Epithelial cell of proximal tubule (primary cell): ENCODE results near the gene LSAMP. TPM values are rescaled to one million over a fixed set of nuclear protein-coding genes. Genes with fewer than 3 reads are reported as not detected.

ENCODE experiments used
- DNase-seq: peaks from one replicate; pipeline ENCODE4 v3.0.0-alpha.2; 2011; ENCODE audit warnings: low read depth
- H3K4me3 ChIP-seq: 2 replicates; pipeline ENCODE4 v1.5.1; 2011; ENCODE audit warnings: low read depth, mild to moderate bottlenecking, low read length
- total RNA-seq: library from RNA; depleted of rRNA; stranded (reverse); fragments of >200 nt; gene quantifications from 2 replicates; pipeline ENCODE4 v1.2.3, GENCODE V29; 2015
- TF ChIP-seq, protein P1 (sequence below): conservative IDR thresholded peaks from 2 replicates; pipeline ENCODE4 v1.5.1; 2012; ENCODE audit warnings: low read depth, mild to moderate bottlenecking, low read length

Gene LSAMP
- total RNA-seq, 1 donor from 2014 or later = 5.1 TPM

DNA sequence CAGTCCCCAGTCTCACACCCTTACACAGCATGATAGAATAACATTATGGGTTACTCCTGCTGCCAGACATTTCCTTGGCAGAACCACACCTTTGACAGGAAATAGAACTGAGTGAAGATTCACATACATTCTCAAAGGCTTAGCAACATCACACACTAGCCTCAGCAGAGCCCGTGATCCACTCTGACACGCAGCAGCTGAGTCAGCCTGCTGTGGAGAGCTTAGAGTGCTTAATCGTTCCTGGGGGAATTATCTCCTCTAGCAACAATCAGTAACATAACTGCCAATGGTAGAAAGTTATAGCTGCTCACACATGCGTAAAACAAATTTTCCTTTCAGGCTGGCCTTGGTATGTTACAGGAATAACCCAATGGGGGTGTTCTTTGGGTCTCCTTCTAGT, 439.9 kb downstream of the LSAMP start:
- TF ChIP-seq, protein P1, sequence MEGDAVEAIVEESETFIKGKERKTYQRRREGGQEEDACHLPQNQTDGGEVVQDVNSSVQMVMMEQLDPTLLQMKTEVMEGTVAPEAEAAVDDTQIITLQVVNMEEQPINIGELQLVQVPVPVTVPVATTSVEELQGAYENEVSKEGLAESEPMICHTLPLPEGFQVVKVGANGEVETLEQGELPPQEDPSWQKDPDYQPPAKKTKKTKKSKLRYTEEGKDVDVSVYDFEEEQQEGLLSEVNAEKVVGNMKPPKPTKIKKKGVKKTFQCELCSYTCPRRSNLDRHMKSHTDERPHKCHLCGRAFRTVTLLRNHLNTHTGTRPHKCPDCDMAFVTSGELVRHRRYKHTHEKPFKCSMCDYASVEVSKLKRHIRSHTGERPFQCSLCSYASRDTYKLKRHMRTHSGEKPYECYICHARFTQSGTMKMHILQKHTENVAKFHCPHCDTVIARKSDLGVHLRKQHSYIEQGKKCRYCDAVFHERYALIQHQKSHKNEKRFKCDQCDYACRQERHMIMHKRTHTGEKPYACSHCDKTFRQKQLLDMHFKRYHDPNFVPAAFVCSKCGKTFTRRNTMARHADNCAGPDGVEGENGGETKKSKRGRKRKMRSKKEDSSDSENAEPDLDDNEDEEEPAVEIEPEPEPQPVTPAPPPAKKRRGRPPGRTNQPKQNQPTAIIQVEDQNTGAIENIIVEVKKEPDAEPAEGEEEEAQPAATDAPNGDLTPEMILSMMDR = no peak
- peak; percentile 97 for DNase-seq
- H3K4me3 ChIP-seq = no peak overlapping the region

DNA sequence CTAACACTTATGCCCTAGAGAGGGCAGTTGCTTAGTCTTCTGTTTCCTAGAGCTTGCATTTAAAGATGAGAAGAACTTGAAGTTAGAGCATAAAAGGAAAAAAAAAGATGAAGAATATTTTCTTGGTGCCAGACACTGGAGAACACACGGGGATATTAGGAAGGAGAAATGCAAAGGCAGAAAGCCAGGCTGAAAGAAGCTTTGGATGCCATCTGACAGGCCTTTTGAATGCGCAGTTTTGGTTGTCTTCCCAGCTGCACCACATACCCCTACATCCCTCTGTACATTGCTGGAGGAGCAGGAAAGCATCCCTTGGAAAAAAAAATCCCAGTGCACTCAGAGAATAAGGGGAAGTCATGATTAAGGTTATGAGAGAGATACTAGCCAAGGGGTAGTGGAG, 443.1 kb downstream of the LSAMP start:
- TF ChIP-seq, protein P1 = no peak
- H3K4me3 ChIP-seq = no peak overlapping the region
- no peak for DNase-seq

DNA sequence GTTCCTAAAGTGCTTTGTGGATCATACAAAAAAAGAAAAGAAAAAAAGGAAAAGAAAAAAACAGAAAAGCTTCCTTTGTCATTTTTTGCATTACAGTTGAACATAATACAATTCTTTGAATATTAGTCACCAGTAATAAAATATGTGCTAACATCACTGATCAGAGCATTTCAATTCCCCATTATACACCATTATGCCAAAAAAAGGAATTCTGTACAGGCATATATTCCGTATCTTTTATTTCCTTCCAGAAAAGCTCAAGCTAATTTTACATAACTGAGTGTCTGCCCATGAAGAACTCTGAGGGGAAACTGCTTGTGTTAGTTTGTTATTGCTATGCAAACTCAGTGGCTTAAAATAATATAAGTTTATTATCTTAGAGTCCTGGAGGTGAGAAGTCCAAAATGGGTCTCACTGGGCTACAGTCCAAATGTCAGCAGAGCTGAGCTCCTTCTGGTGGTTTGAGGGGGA, 444.1 kb downstream of the LSAMP start:
- no peak for DNase-seq
- TF ChIP-seq, protein P1 = no peak
- H3K4me3 ChIP-seq = no peak overlapping the region

DNA sequence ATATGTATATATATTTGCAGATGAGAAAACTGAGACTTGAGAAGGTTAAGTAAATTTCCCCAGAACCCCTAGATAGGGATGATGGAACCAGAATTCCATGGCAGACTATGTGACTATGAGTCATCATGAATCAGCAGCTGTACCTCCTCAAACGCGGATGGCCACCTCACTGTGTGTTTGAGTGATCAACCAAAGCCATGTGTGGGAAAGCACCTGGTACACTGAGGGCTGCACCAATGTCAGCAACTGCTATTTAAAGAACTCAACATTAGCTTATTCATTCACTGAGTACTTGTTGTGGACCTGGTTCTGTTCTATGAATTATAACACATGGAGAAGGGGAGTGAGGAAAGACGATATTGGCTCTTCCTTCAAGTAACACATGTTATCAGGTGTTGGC, 445.0 kb downstream of the LSAMP start:
- peak; percentile 99 for DNase-seq
- H3K4me3 ChIP-seq = no peak overlapping the region
- TF ChIP-seq, protein P1 = no peak

DNA sequence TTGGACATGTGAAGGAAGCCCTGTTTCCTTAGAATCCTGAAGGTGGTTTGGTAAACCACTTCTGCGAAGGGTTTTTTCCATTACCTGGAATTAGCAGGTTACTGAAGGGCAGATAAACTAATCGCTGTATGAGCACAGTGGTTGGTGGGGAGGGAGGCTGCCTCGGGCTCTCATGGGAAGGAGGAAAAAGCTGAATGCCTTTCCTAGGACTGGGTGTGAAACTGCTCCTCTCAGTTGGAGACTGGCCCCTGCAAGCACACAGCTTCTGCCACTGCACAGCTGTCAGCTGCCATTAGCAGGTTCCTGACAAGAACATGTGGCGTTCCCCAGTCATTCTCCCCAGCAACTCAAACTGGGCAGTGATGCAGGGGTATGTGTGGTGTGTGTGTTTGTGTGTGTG, 445.7 kb downstream of the LSAMP start:
- TF ChIP-seq, protein P1 = no peak
- H3K4me3 ChIP-seq = no peak overlapping the region
- no peak for DNase-seq

DNA sequence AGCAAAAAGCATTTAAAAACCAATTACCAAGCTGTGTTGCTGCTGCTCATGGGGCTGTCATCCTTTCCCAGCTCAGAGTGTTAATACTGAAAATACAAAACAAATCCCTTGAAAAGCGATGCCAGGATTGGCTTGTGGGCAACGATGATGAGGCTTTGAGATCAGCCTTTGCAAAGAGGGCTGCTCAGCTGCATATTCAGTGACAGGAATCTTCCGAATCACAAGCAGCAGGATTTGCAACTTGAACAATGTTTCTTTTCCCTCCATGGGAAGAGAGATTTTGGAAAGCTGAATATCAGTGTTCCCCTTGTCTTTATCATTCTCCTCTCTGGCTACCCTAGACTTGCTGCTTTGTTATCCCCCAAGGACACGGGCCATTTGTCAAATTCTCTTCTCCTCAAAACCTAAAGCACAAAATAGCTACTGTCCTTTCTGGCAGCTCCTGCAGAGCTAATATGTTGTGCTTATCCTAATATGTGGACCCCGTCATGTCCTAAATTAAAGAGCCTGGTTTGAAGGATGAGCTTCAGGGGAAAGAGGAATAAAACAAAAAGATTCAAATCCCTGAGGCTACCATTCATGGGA, 446.2 kb downstream of the LSAMP start:
- H3K4me3 ChIP-seq = no peak overlapping the region
- no peak for DNase-seq
- TF ChIP-seq, protein P1 = no peak

DNA sequence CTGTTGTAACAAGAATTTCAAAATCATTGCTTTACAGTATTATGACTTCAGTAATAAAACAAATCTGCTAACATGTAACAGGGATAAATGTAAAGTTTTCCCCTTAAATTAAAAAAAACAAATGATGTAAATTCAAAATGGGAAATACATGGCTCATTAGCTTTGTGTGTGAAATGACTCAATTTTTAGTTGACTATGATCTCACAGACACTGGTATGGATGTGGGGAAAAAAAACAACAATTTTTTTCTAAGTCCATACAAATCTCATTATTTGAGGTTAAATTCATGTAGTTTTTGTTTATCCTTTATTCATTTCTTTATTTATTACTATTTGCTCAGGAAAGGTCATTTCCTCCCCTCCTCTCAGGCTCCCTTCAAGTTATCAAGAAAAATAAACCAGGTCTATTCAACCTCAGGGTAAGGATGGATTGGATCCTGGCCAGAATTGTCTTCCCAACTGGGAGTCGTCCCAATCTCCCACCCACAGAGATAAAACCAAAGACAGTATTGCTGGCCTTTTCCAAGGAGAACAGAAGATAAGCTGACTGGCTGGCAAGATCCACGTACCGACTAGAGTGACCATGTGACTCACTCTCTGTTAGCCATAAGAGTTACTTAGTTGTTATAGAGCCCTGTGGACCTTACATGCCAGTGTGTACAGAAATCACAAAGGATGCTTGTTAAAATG, 448.7 kb downstream of the LSAMP start:
- TF ChIP-seq, protein P1 = no peak
- no peak for DNase-seq

More for the DNA sequence above, 448.7 kb downstream of the LSAMP start:
- H3K4me3 ChIP-seq = no peak overlapping the region
